ENCODE measurements around the gene TRIM54. TPM values are rescaled to one million over a fixed set of nuclear protein-coding genes. Genes with fewer than 3 reads are reported as not detected.
"Not testable (repeated sequence)": the region's sequence is repeated elsewhere in the genome, so short reads cannot be mapped to it uniquely, and the experiment has no call there.

Gene TRIM54
- total and polyA plus RNA-seq, 5 experiments from 2014 or later, result 0.19 TPM; not detected in 4

DNA sequence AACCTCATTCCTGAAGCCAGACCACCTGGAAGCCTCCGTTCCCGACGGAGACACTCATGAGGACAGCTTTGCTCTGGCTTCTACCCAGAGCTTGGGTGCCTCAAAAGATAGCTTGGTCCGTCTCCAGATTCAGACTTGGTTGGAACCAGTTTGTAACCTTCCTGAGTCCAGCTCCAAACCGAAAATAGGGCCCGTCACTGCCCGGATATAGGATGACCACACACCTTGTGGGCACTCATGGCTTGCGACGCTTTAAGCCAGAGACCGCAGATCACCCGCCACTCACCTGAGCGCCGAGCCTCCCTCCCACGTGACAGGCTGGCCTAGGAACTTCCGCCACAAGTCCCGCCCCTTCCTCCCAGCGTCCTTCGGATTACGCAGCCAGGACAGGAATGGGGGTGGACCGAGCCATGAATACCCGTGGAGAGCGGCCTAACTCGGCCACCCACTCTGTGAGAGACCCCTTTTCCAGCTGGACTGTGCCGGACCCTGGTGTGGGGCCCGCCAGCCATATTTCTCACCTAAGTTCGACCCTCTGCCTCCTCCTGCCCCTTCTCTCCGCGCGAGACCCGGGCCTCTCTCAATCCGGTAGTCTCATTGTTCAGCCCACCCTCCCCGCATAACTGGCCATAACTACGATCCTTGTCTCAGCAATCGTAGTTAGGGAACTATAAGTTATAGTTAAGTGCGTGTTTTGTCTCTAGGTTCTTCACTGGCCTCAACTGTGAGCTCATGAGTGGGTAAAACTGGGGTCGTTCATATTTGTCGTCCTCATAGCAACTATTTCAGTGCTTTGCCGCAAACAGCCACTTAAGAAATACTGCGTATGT, 40.8 kb downstream of the TRIM54 start, which contains the start of gene MPV17:
MPV17 (minus strand) TSS at position 332 of the 830 bp plus-strand sequence. CDS start 580 bp downstream, outside the sequence.
- Mint-ChIP-seq H3K4me3 (peak within 1 kb of the TSS; percentile 91 to 100 (median 98)), H3K36me3 (peaks cover 6 to 24% (median 13%) of the 10 kb centered on the region in 3 donors)
- POLR2A ChIA-PET, result interaction anchor here (0.6 to 2.7 kb wide), 16 partner anchors 10 to 340 kb away, joined by 3 to 30 read pairs (median 4); partner anchors contain the start of genes EIF2B4, GTF3C2, NRBP1 and PPM1G

DNA sequence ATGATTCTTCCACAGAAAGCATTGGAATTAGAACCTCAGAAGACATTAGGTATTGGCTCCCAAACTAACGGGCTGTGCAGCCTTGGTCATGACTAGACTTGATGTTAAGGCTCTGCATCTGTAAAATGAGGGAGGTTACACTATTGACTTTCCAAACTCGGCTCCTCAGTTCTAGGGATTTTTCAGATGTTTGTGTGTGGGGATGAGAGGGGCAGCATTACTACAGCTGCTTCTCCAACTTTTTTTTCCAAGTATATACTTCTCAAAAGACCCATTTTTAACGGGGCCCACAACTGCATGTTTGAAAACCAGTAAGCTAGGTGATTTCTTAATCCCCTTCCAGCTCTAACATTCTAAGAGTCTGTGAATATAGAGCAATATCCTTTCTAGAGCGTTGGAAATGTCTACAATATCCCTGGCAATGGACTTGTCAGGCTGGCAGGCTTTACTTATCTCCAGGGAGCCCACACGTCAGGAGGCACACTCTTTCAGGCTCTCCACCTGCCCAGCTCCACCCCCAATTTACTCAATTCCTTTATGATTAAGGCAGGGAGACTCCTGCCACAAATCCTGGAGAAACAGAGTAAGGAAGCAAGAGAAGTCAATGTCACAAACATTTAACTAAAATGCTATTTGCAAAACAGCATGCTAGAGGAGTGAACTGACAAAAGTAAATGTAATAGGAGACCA, 41.5 kb downstream of the TRIM54 start:
- Mint-ChIP-seq H3K36me3 (peaks cover 6 to 32% (median 19%) of the 10 kb centered on the region in 3 donors), H3K27ac (peak overlapping the region; percentile 97 to 100 (median 99)), H3K4me3 (peak overlapping the region; percentile 91 to 100 (median 98)), H3K9me3 (no peaks in the 10 kb centered on the region), H3K4me1 (peaks cover 12 to 32% (median 31%) of the 10 kb centered on the region in 4 donors), H3K27me3 (no peaks in the 10 kb centered on the region)
- POLR2A ChIA-PET, result interaction anchor here (0.8 to 2.7 kb wide), 14 partner anchors 8 to 340 kb away, joined by 3 to 30 read pairs (median 4); partner anchors contain the start of genes EIF2B4, GTF3C2, PPM1G and SLC4A1AP
- ATAC-seq (no peak), DNase-seq (no peak)

More for the DNA sequence above, 40.8 kb downstream of the TRIM54 start, which contains the start of gene MPV17:
- DNase-seq (peak; percentile 70 to 94 (median 81)), ATAC-seq (peak; percentile 95 to 97)
- Mint-ChIP-seq H3K27ac (peak within 1 kb of the TSS; percentile 97 to 100 (median 99)), H3K9me3 (no peaks in the 10 kb centered on the region), H3K4me1 (peaks cover 12 to 32% (median 31%) of the 10 kb centered on the region in 4 donors), H3K27me3 (no peaks in the 10 kb centered on the region)

DNA sequence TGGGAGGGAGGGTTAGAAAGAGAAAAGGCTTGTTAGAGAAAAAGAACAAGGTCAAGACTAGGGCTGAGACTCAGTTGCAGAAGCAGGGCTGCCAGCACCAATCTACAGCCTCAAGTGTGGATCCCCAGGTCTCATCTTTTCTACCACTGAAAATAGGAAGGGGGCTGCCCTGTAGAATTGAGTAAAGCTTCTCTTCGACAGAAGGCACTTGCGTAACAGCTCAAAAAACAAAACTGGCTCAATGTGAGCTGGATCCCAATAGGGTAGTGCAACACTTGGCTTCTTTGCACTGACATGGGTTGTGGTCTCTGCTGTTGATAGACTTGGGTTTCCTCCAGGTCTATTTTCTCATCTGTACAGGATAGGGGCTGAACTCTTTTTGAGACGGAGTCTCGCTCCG, 42.5 kb downstream of the TRIM54 start:
- Mint-ChIP-seq H3K9me3 (no peaks in the 10 kb centered on the region), H3K27me3 (no peaks in the 10 kb centered on the region), H3K4me1 (peaks cover 12 to 32% (median 31%) of the 10 kb centered on the region in 4 donors), H3K27ac (peak overlapping the region in 9 of 10 donors; percentile 24 to 100 (median 86)), H3K36me3 (peaks cover 6 to 39% (median 19%) of the 10 kb centered on the region in 3 donors), H3K4me3 (peak overlapping the region; percentile 2 to 98 (median 63))
- POLR2A ChIA-PET, result interaction anchor here (1.3 kb wide), 1 partner anchor 12 kb away, joined by 4 read pairs; no protein-coding TSS in a partner anchor
- ATAC-seq (no peak), DNase-seq (no peak)

DNA sequence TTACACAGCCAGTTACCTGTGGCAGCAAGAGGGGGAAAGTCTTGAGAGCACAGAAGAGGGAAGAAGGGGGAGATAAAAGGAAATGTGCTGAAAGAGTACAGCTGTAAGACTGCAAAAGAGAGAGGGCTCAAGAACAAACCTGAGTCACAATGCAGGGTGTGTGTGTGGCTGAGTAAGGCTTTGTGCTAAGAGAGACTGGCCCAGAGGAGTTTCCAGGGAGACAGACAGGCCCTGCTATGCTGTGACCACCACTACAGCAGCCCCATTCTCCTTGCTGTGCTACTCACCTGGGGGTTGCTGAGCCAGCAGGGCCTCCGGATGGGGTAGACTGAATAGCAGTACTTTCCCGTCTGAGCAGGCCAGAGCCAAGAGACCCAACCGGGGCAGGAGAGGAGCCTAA, 53.1 kb downstream of the TRIM54 start:
- Mint-ChIP-seq H3K36me3 (peaks cover 0 to 81% (median 22%) of the 10 kb centered on the region in 3 donors), H3K27ac (peak overlapping the region in 4 of 10 donors; percentile 8 to 88 (median 50)), H3K4me1 (peaks cover 0 to 5% (median under 1%) of the 10 kb centered on the region in 4 donors), H3K27me3 (no peaks in the 10 kb centered on the region), H3K4me3 (no peak overlapping the region), H3K9me3 (no peaks in the 10 kb centered on the region)
- ATAC-seq (no peak), DNase-seq (no peak)
- POLR2A ChIA-PET, result no interaction called here

DNA sequence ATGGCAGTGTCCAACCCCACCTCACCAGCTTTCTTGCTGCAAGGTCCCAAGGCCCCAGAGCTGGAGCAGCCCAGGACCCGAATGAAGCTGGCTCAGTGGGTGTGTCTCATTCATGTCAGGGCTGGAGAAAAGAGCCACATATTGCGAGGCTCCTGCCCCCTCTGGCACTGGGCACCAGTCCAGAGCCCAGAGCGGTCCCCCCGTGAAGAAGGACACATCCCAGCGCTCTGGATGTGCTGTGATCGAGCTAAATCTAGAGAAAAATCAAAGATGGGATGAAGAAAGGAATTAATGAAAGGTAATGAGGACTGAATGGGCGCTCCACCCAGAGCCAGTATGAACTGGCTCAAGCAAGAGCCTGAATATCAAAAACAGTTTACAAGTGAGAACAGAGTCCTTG, 53.9 kb downstream of the TRIM54 start:
- H3K4me1 Mint-ChIP-seq, result peaks cover 0 to 5% (median 2%) of the 10 kb centered on the region in 4 donors
- H3K27ac Mint-ChIP-seq, result no peak overlapping the region
- H3K27me3 Mint-ChIP-seq, result no peaks in the 10 kb centered on the region
- H3K9me3 Mint-ChIP-seq, result no peaks in the 10 kb centered on the region
- H3K36me3 Mint-ChIP-seq, result peaks cover 0 to 82% (median 26%) of the 10 kb centered on the region in 3 donors
- no peak for DNase-seq
- H3K4me3 Mint-ChIP-seq, result no peak overlapping the region
- POLR2A ChIA-PET, result interaction anchor here (1.1 kb wide), 1 partner anchor 12 kb away, joined by 4 read pairs; no protein-coding TSS in a partner anchor
- ATAC-seq, result no peak

DNA sequence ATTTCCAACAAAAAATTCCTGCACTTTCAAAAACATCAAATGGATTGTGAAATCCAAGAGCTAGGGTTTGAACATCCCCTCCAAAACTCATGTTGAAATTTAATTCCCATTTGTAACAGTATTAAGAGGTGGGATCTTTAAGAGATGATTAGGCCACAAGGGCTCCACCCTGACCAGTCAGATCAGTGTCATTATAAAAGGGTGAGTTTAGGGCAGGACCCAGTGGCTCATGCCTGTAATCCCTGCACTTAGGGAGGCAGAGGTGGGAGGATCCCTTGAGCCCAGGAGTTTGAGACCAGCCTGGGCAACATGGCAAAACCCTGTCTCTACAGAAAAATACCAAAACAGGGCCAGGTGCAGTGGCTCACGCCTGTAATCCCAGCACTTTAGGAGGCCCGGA, 65.4 kb downstream of the TRIM54 start:
- H3K9me3 Mint-ChIP-seq, result no peaks in the 10 kb centered on the region
- no peak for ATAC-seq
- H3K36me3 Mint-ChIP-seq, result peaks cover 0 to 36% (median 0%) of the 10 kb centered on the region in 3 donors
- POLR2A ChIA-PET, result no interaction called here
- DNase-seq, result no peak
- H3K4me1 Mint-ChIP-seq, result peaks cover 23 to 51% (median 39%) of the 10 kb centered on the region in 4 donors
- H3K27me3 Mint-ChIP-seq, result no peaks in the 10 kb centered on the region
- no peak overlapping the region for H3K27ac Mint-ChIP-seq
- no peak overlapping the region for H3K4me3 Mint-ChIP-seq

DNA sequence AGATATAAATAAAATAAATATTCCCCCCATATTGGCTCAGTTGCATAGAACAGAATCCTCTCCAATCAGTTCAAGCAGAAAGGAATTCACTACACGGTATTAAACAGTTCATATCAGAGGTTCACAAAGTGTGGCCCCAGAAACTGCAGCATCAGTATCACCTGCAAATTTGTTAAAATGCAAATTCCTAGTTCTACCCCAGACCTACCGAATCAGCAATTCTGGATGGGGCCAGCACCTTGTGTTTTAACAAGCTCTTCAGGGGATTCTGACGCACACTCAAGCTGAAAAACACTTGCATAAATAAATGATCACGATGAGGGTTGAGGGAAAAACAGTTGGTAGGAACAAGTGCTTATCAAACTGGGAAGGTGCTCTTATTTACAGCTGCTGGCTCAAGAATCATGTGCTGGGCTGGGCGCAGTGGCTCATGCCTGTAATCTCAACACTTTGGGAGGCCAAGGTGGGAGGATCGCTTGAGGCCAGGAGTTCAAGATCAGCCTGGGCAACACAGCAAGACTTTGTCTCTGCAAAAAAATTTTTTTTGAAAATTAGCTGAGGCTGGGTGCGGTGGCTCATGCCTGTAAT, 68.0 kb downstream of the TRIM54 start:
- Mint-ChIP-seq H3K4me3 (peak overlapping the region in 1 of 10 donors; percentile 34), H3K27me3 (no peaks in the 10 kb centered on the region), H3K9me3 (no peaks in the 10 kb centered on the region), H3K36me3 (peaks cover 0 to 29% (median 0%) of the 10 kb centered on the region in 3 donors), H3K4me1 (peaks cover 23 to 67% (median 57%) of the 10 kb centered on the region in 4 donors), H3K27ac (no peak overlapping the region)
- POLR2A ChIA-PET, result interaction anchor here (0.7 kb wide), 1 partner anchor 78 kb away, joined by 3 read pairs; no protein-coding TSS in a partner anchor
- no peak for DNase-seq
- no peak for ATAC-seq

DNA sequence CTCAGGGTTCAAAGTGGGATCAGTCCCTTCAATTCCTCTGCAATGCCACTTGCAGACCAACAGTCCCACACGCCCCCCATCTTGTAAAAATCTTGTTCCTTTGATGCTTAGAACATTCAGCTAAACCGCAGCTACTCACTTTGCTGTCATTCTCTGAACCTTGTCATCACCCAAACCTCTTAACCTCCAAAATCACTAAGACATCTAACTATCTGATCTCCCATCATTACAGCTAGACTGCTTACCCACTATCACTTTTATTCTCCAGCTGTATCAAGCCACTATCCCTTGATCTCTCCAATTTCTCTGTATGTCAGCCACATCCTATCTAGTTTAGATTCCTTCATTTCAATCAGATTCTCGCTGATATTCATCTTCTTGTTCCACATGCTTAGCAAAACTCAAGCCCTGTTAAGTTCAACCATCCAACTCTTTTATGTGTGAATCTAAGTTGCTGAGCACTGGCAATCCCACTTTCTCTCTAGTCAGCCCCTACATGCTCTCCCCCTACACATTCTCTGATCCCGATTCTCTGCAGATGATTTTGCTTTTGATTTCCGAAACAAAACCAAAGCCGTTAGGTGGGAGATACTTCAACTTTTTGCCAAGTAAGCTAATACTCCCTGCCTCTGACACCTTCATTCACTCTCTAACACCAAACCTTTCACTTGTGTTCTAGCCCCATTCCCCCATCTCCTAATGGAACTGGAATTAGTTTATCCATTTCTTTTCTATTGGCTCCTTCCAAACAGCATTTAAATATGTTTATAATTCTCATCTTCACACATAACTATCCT, 69.8 kb downstream of the TRIM54 start:
- ATAC-seq (peak in 1 of 2 donors; percentile 36), DNase-seq (peak in 4 of 10 donors; percentile 21 to 64 (median 46))
- POLR2A ChIA-PET, result interaction anchor here (0.6 to 1.7 kb wide), 5 partner anchors 14 to 77 kb away, joined by 3 to 5 read pairs (median 3); partner anchors contain the start of genes MPV17 and NRBP1
- Mint-ChIP-seq H3K36me3 (peaks cover 0 to 22% (median 0%) of the 10 kb centered on the region in 3 donors), H3K27me3 (no peaks in the 10 kb centered on the region), H3K4me3 (peak overlapping the region in 9 of 10 donors; percentile 12 to 59 (median 31)), H3K9me3 (no peaks in the 10 kb centered on the region), H3K27ac (peak overlapping the region; percentile 7 to 85 (median 64)), H3K4me1 (peaks cover 24 to 74% (median 64%) of the 10 kb centered on the region in 4 donors)

DNA sequence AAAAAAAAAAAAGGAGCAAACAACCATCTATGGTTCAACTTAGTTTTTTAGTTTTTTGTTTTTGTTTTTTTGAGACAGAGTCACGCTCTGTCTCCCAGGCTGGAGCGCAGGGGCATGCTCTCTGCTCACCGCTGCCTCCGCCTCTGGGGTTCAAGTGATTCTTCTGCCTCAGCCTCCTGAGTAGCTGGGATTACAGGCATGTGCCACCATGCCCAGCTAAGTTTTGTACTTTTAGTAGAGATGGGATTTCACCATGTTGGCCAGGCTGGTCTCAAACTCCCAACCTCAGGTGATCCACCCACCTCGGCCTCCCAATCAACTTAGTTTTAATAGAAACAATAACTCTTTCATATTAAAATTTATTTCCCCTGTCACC, 71.1 kb downstream of the TRIM54 start:
- not testable (repeated sequence) for ATAC-seq, H3K27me3 Mint-ChIP-seq, DNase-seq, H3K9me3 Mint-ChIP-seq
- H3K4me3 Mint-ChIP-seq, result peak overlapping the region in 5 of 10 donors; percentile 14 to 65 (median 33)
- peaks cover 0 to 11% (median 0%) of the 10 kb centered on the region in 3 donors for H3K36me3 Mint-ChIP-seq
- peaks cover 23 to 77% (median 66%) of the 10 kb centered on the region in 4 donors for H3K4me1 Mint-ChIP-seq
- POLR2A ChIA-PET, result interaction anchor here (0.7 to 1.8 kb wide), 2 partner anchors 10 to 16 kb away, joined by 5 to 6 read pairs; no protein-coding TSS in a partner anchor
- H3K27ac Mint-ChIP-seq, result peak overlapping the region in 5 of 10 donors; percentile 31 to 83 (median 71)

DNA sequence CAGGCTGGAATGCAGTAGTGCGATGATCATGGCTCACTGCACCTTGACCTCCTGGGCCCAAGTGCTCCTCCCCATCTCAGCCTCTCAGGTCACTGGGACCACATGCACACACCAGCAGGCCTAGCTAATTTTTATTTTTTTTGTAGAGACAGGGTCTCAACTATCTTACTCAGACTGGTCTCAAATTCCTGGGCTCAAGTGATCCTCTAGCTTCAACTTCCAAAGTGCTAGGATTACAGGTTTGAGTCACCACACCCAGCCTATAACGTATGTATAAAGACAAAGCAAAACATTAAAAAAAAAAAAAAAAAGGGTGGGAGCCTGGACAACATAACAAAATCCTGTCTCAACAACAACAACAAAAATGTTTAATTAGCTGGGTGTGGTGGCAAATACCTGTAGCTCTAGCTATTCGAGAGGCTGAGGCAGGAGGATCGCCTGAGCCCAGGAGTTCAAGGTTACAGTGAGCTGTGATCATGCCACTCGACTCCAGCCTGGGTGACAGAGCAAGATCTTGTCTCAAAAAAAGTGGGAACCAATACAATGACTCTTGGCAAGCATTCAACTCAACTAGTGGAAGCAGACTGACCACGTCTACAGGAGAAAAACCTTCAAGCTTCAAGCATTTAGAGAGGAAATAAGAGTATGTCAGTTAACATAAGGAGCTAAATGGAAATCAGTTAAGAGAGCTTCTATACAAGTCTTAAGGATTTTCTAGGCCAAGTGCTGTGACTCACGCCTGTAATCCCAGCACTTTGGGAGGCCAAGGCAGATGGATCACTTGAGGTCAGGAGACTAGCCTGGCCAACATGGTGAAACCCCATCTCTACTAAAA, 71.8 kb downstream of the TRIM54 start:
- DNase-seq, result no peak
- Mint-ChIP-seq H3K9me3 (no peaks in the 10 kb centered on the region), H3K27ac (peak overlapping the region in 7 of 10 donors; percentile 31 to 83 (median 62)), H3K27me3 (no peaks in the 10 kb centered on the region), H3K4me1 (peaks cover 23 to 81% (median 69%) of the 10 kb centered on the region in 4 donors), H3K4me3 (peak overlapping the region in 8 of 10 donors; percentile 33 to 69 (median 55)), H3K36me3 (peaks cover 0 to 11% (median 2%) of the 10 kb centered on the region in 3 donors)
- POLR2A ChIA-PET, result interaction anchor here (0.6 to 1.8 kb wide), 5 partner anchors 10 to 227 kb away, joined by 3 to 6 read pairs (median 5); no protein-coding TSS in a partner anchor
- ATAC-seq, result no peak
